ENCODE data around the gene DNAJC6. TPM values are rescaled to one million over a fixed set of nuclear protein-coding genes. Genes with fewer than 3 reads are reported as not detected.

The DNAJC6 gene
- total RNA-seq, 1 experiment from 2014 or later: 4.0 TPM

- H3K4me1 ChIP-seq (ENCODE audit: control insufficient read depth, insufficient read depth, low read length): no peaks in the 10 kb centered on the region
- POLR2A ChIA-PET: no interaction called here
- no peak overlapping the region for H3K27ac ChIP-seq (ENCODE audit: low read length)
- CTCF ChIA-PET: no interaction called here
- no peak overlapping the region for H3K4me3 ChIP-seq (ENCODE audit: low read depth in 2 of 2, low read length in 2 of 2)
- no TSS peak for BruUV-seq (replicated peaks)
- ATAC-seq (no peak), DNase-seq (ENCODE audit: low read depth, low spot score) (no peak)
- intact Hi-C loops (cut with micrococcal nuclease; ENCODE audit: unreplicated experiment): no loop called here
- H3K27me3 ChIP-seq (ENCODE audit: control insufficient read depth, insufficient read depth, low read length): no peaks in the 10 kb centered on the region
- no peak for TF ChIP-seq CTCF (IDR thresholded peaks at IDR 0.05)
- no peak for TF ChIP-seq SIN3A (IDR thresholded peaks at IDR 0.05; ENCODE audit: borderline replicate concordance, insufficient read depth, low read depth, low read length)
- no peak for TF ChIP-seq REST (IDR thresholded peaks at IDR 0.05; ENCODE audit: insufficient read depth in 1 of 2, low read depth in 2 of 2, low read length in 1 of 2)
- TF ChIP-seq TCF7L2 (IDR thresholded peaks at IDR 0.05; ENCODE audit: low read depth, low read length): no peak
- no peak for TF ChIP-seq POLR2AphosphoS5 (IDR thresholded peaks at IDR 0.05; ENCODE audit: low read depth, low read length)
- in situ Hi-C loops (cut with HindIII; ENCODE audit: low pct_unique_long_range_greater_than_20kb, low sequenced_read_pairs): no loop called here
- H3K9me3 ChIP-seq (ENCODE audit: control insufficient read depth, insufficient read depth, low read depth, low read length): no peaks in the 10 kb centered on the region
- H3K36me3 ChIP-seq (ENCODE audit: control insufficient read depth, insufficient read depth, low read length): no peaks in the 10 kb centered on the region
These were observed 89.7 kb downstream of the DNAJC6 start for GRCh38 chr1:65399003-65399402.

GRCh38 chr1:65401612-65402011 lies 92.3 kb downstream of the DNAJC6 start:
- DNase-seq (ENCODE audit: low read depth, low spot score): no peak
- H3K27ac ChIP-seq (ENCODE audit: low read length): no peak overlapping the region
- H3K4me3 ChIP-seq (ENCODE audit: low read depth in 2 of 2, low read length in 2 of 2): no peak overlapping the region
- CTCF ChIA-PET: no interaction called here
- H3K27me3 ChIP-seq (ENCODE audit: control insufficient read depth, insufficient read depth, low read length): no peaks in the 10 kb centered on the region
- no peak for ATAC-seq
- H3K4me1 ChIP-seq (ENCODE audit: control insufficient read depth, insufficient read depth, low read length): no peaks in the 10 kb centered on the region
- no peaks in the 10 kb centered on the region for H3K9me3 ChIP-seq (ENCODE audit: control insufficient read depth, insufficient read depth, low read depth, low read length)
- no peak for TF ChIP-seq TCF7L2 (IDR thresholded peaks at IDR 0.05; ENCODE audit: low read depth, low read length)
- POLR2A ChIA-PET: no interaction called here
- H3K36me3 ChIP-seq (ENCODE audit: control insufficient read depth, insufficient read depth, low read length): no peaks in the 10 kb centered on the region
- no TSS peak for BruUV-seq (replicated peaks)
- intact Hi-C loops (cut with micrococcal nuclease; ENCODE audit: unreplicated experiment): no loop called here
- in situ Hi-C loops (cut with HindIII; ENCODE audit: low pct_unique_long_range_greater_than_20kb, low sequenced_read_pairs): no loop called here

- DNase-seq (ENCODE audit: low read depth, low spot score): no peak
- in situ Hi-C loops (cut with HindIII; ENCODE audit: low pct_unique_long_range_greater_than_20kb, low sequenced_read_pairs): no loop called here
These were observed 95.6 kb downstream of the DNAJC6 start for GRCh38 chr1:65404941-65405340.

More at GRCh38 chr1:65404941-65405340, 95.6 kb downstream of the DNAJC6 start:
- no peak overlapping the region for H3K27ac ChIP-seq (ENCODE audit: low read length)
- no peak overlapping the region for H3K4me3 ChIP-seq (ENCODE audit: low read depth in 2 of 2, low read length in 2 of 2)
- H3K4me1 ChIP-seq (ENCODE audit: control insufficient read depth, insufficient read depth, low read length): no peaks in the 10 kb centered on the region
- H3K36me3 ChIP-seq (ENCODE audit: control insufficient read depth, insufficient read depth, low read length): no peaks in the 10 kb centered on the region
- intact Hi-C loops (cut with micrococcal nuclease; ENCODE audit: unreplicated experiment): no loop called here
- TF ChIP-seq CTCF (IDR thresholded peaks at IDR 0.05): no peak
- no peak for TF ChIP-seq REST (IDR thresholded peaks at IDR 0.05; ENCODE audit: insufficient read depth in 1 of 2, low read depth in 2 of 2, low read length in 1 of 2)
- no peak for TF ChIP-seq POLR2AphosphoS5 (IDR thresholded peaks at IDR 0.05; ENCODE audit: low read depth, low read length)
- TF ChIP-seq TCF7L2 (IDR thresholded peaks at IDR 0.05; ENCODE audit: low read depth, low read length): no peak
- TF ChIP-seq SIN3A (IDR thresholded peaks at IDR 0.05; ENCODE audit: borderline replicate concordance, insufficient read depth, low read depth, low read length): no peak
- no peak for ATAC-seq
- no peaks in the 10 kb centered on the region for H3K9me3 ChIP-seq (ENCODE audit: control insufficient read depth, insufficient read depth, low read depth, low read length)
- no TSS peak for BruUV-seq (replicated peaks)
- POLR2A ChIA-PET: interaction anchor here (0.6 kb wide), 1 partner anchor 131 kb away, joined by 4 read pairs; no protein-coding TSS in a partner anchor
- CTCF ChIA-PET: no interaction called here
- no peaks in the 10 kb centered on the region for H3K27me3 ChIP-seq (ENCODE audit: control insufficient read depth, insufficient read depth, low read length)
